D721Med (cell line): ENCODE data around the gene GPC6.
A peak's percentile ranks its signal among the peaks of the same experiment; 100 is the strongest.

ENCODE experiments used
- DNase-seq: peaks from one replicate; pipeline ENCODE4 v3.0.0; 2011; ENCODE audit warnings: low spot score; ENCODE audit not compliant: insufficient read length
- FAIRE-seq: peaks from 2 replicates; lab custom pipeline; 2011; peaks lifted over from hg19 to GRCh38; lab: Jason Lieb, UNC
- CTCF ChIP-seq: IDR thresholded peaks from 2 replicates; pipeline ENCODE4 v1.5.1; 2012; ENCODE audit warnings: mild to moderate bottlenecking, control low read depth; ENCODE audit not compliant: insufficient read depth; ENCODE audit errors: missing control alignments

Gene GPC6

GRCh38 chr13:94345374-94346195, 1119.0 kb downstream of the GPC6 start:
- DNase-seq (no peak), FAIRE-seq (peak; percentile 44)
- peak; percentile 33 for TF ChIP-seq CTCF

GRCh38 chr13:94346261-94347019, 1119.8 kb downstream of the GPC6 start:
- TF ChIP-seq CTCF: no peak
- FAIRE-seq (no peak), DNase-seq (no peak)

DNA sequence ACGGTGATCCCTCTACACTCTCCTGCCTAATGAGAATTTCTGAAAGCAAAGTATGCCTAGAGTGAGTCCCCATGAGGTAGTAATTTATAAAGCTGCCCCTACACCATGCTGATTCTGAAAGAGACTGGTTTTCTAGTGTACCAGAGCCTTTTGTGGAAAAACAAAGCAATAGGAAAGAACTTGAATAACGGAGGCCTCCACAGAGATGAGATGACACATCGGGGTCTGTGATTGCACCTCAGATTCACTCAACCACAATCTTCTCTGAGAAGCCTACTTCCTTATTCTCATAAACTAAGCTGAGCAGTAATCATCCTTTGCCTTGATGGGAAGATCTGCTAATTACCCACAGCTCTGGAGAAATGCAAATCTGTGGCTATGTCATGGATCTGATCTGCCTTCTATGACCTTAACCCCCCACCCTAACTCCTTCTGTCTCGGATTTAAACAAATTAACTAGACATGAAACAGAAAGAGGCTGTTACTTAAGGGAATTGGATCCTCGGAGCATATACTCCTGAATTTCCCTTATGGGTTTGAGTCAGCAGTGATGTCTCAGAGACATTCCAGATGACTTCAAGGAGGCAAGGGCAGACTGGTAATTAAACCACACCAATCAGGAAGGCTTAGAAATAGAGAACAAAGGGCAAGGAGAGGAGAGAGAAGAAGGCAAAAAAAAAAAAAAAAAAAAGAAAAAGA, 1124.8 kb downstream of the GPC6 start:
- TF ChIP-seq CTCF: no peak
- DNase-seq (no peak), FAIRE-seq (peak; percentile 71)

DNA sequence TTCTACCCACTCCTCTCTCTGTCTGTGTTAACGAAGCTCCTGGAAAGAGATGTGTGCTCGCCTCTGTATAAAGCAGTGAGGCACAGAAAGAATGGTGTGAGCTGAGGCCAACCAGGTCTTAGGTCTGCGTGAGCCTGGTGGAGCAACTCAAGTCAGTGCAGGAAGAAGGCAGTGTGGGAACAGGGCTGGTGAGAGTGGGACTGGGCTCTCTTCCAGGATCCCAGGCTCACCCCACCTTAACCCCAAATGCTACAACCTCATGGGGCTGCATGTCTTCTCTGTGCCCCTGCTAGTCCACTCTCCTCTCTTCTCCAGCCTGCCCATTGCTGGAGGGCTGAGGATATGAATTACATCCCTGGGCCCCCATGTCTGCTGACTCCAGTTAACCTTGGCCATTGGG, 1125.5 kb downstream of the GPC6 start:
- FAIRE-seq (no peak), DNase-seq (no peak)
- no peak for TF ChIP-seq CTCF

- FAIRE-seq: no peak
- no peak for TF ChIP-seq CTCF
- no peak for DNase-seq
Observed at GRCh38 chr13:94353167-94353710, 1126.6 kb downstream of the GPC6 start.

DNA sequence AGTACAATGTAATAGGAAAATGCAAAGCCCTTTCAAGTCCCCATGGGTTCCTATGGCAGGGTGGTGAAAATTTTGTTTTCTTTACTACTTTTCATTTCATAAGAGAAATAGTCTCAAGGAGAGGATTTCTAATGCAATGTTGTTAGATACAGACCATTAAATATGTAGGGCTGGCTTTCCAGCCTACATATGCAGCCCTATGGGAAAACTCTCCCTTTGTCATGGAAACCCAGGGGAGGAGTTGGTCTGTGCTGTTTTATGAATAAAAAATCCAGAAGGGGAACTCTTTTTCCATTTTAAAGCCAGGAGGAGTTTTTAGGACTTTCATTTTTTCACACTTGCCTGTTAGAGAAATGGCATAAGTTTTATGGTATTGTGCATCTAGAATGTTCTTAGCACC, 1133.3 kb downstream of the GPC6 start:
- DNase-seq (no peak), FAIRE-seq (no peak)
- TF ChIP-seq CTCF: no peak
